Trophoblast cell (in vitro differentiated cells and primary cell): ENCODE measurements around the gene YJEFN3.

Experiments used
- DNase-seq, 2 donors: peaks; one replicate each; pipeline ENCODE4 v3.0.0-alpha.2; 2016
- H2AFZ ChIP-seq: 2 replicates; pipeline ENCODE4 v1.6.1; 2013; ENCODE audit warnings: low read length, moderate library complexity, mild to moderate bottlenecking; ENCODE audit not compliant: insufficient read depth, poor library complexity
- H2AK5ac ChIP-seq: 2 replicates; pipeline ENCODE4 v1.6.1; 2013; ENCODE audit warnings: mild to moderate bottlenecking, low read length
- H2BK120ac ChIP-seq: 2 replicates; pipeline ENCODE4 v1.6.1; 2013; ENCODE audit warnings: low read length, mild to moderate bottlenecking, moderate library complexity; ENCODE audit not compliant: insufficient read depth, poor library complexity
- H2BK12ac ChIP-seq: 2 replicates; pipeline ENCODE4 v1.6.1; 2013; ENCODE audit warnings: mild to moderate bottlenecking, low read length, moderate library complexity
- H2BK5ac ChIP-seq: 2 replicates; pipeline ENCODE4 v1.6.1; 2013; ENCODE audit warnings: low read length, low read depth, moderate library complexity, mild to moderate bottlenecking; ENCODE audit not compliant: poor library complexity
- H3K14ac ChIP-seq: 2 replicates; pipeline ENCODE4 v1.6.1; 2013; ENCODE audit warnings: mild to moderate bottlenecking, low read length
- H3K18ac ChIP-seq: 2 replicates; pipeline ENCODE4 v1.6.1; 2013; ENCODE audit warnings: mild to moderate bottlenecking, low read length
- H3K23ac ChIP-seq: 2 replicates; pipeline ENCODE4 v1.6.1; 2013; ENCODE audit warnings: low read length
- H3K27ac ChIP-seq: 2 replicates; pipeline ENCODE4 v1.5.1; 2013; ENCODE audit warnings: low read depth, mild to moderate bottlenecking, inconsistent platforms, low read length, moderate library complexity
- H3K27me3 ChIP-seq: 2 replicates; pipeline ENCODE4 v1.6.1; 2013; ENCODE audit warnings: inconsistent platforms, mild to moderate bottlenecking, low read length, moderate library complexity; ENCODE audit not compliant: insufficient read depth
- H3K36me3 ChIP-seq, 2 experiments: 1 replicate in 1 of 2; 2 replicates in 1 of 2; pipeline ENCODE4 v1.6.1; 2013; ENCODE audit warnings: low read length in 2 of 2, mild to moderate bottlenecking in 2 of 2, moderate library complexity in 1 of 2; ENCODE audit not compliant: insufficient read depth in 2 of 2, control insufficient read depth in 1 of 2
- H3K4ac ChIP-seq: 2 replicates; pipeline ENCODE4 v1.6.1; 2013; ENCODE audit warnings: low read depth, mild to moderate bottlenecking, low read length, moderate library complexity
- H3K4me1 ChIP-seq, 2 experiments: 1 replicate in 1 of 2; 2 replicates in 1 of 2; pipeline ENCODE4 v1.6.1; 2013; ENCODE audit warnings: low read length in 2 of 2, mild to moderate bottlenecking in 2 of 2, moderate library complexity in 1 of 2; ENCODE audit not compliant: insufficient read depth in 2 of 2, control insufficient read depth in 1 of 2
- H3K4me2 ChIP-seq: 2 replicates; pipeline ENCODE4 v1.6.1; 2013; ENCODE audit warnings: inconsistent platforms, mild to moderate bottlenecking, low read length, moderate library complexity
- H3K4me3 ChIP-seq: 2 replicates; pipeline ENCODE4 v1.5.1; 2013; ENCODE audit warnings: mild to moderate bottlenecking, low read depth, low read length, inconsistent platforms
- H3K79me1 ChIP-seq: one replicate; pipeline ENCODE4 v1.6.1; 2013; ENCODE audit warnings: low read length
- H3K79me2 ChIP-seq: 2 replicates; pipeline ENCODE4 v1.6.1; 2013; ENCODE audit warnings: low read length, mild to moderate bottlenecking; ENCODE audit not compliant: control insufficient read depth, insufficient read depth, poor library complexity
- H3K9ac ChIP-seq: 2 replicates; pipeline ENCODE4 v1.6.1; 2013; ENCODE audit warnings: mild to moderate bottlenecking, low read length
- H3K9me3 ChIP-seq: 2 replicates; pipeline ENCODE4 v1.6.1; 2013; ENCODE audit warnings: low read depth, mild to moderate bottlenecking, control low read depth, inconsistent platforms, low read length; ENCODE audit not compliant: insufficient read depth
- H4K12ac ChIP-seq: 2 replicates; pipeline ENCODE4 v1.6.1; 2013; ENCODE audit warnings: low read depth, mild to moderate bottlenecking, low read length, moderate library complexity
- H4K8ac ChIP-seq: 2 replicates; pipeline ENCODE4 v1.6.1; 2013; ENCODE audit warnings: low read depth, mild to moderate bottlenecking, low read length, moderate library complexity
- H4K91ac ChIP-seq: one replicate; pipeline ENCODE4 v1.6.1; 2013; ENCODE audit warnings: low read depth, mild to moderate bottlenecking, low read length, moderate library complexity
- WGBS: extraction: QIAGEN DNeasy Blood & Tissue Kit; methylation state at CpG from one replicate; pipeline ENCODE4 v1.1.7; 2013; ENCODE audit warnings: missing lambda C conversion rate; ENCODE audit not compliant: insufficient read length, insufficient coverage; ENCODE audit errors: extremely low coverage; 5-methylcytosine and 5-hydroxymethylcytosine counted together

YJEFN3 gene

GRCh38 chr19:19540715-19541515, 12.2 kb downstream of the YJEFN3 start:
- Histone ChIP-seq H2AK5ac (no peak overlapping the region), H3K79me1 (no peaks in the 10 kb centered on the region), H3K79me2 (no peaks in the 10 kb centered on the region), H2BK5ac (no peak overlapping the region), H4K91ac (no peak overlapping the region), H3K18ac (no peak overlapping the region), H3K9me3 (peaks cover 16% of the 10 kb centered on the region), H2AFZ (no peak overlapping the region), H3K27ac (no peak overlapping the region), H3K4me1 (peaks cover 4 to 10% of the 10 kb centered on the region in 2 experiments), H3K36me3 (peaks cover 3 to 9% of the 10 kb centered on the region in 2 experiments), H3K27me3 (peaks cover 5% of the 10 kb centered on the region), H4K8ac (no peak overlapping the region), H3K4me2 (peak overlapping the region; percentile 8), H4K12ac (no peak overlapping the region), H2BK12ac (no peak overlapping the region), H2BK120ac (no peak overlapping the region), H3K14ac (no peak overlapping the region), H3K23ac (no peak overlapping the region), H3K4ac (no peak overlapping the region), H3K9ac (no peak overlapping the region), H3K4me3 (no peak overlapping the region)
- WGBS: no CpG with 5 or more reads among the region's 45 CpGs
- DNase-seq: peak; percentile 82 to 85

- peaks cover 5% of the 10 kb centered on the region for H3K27me3 ChIP-seq
Observed at GRCh38 chr19:19541616-19542015, 12.9 kb downstream of the YJEFN3 start.

GRCh38 chr19:19542507-19542906, 13.8 kb downstream of the YJEFN3 start:
- no peak overlapping the region for H4K91ac ChIP-seq
- H3K23ac ChIP-seq: no peak overlapping the region
- H3K4ac ChIP-seq: no peak overlapping the region
- no peak for DNase-seq
- no peak overlapping the region for H3K18ac ChIP-seq
- peaks cover 4 to 10% of the 10 kb centered on the region in 2 experiments for H3K4me1 ChIP-seq
- no peak overlapping the region for H2BK12ac ChIP-seq
- no peak overlapping the region for H3K14ac ChIP-seq
- no peak overlapping the region for H3K4me2 ChIP-seq
- no peak overlapping the region for H4K8ac ChIP-seq
- no peaks in the 10 kb centered on the region for H3K79me2 ChIP-seq
- H2BK5ac ChIP-seq: no peak overlapping the region
- peaks cover 18% of the 10 kb centered on the region for H3K9me3 ChIP-seq
- no peak overlapping the region for H3K4me3 ChIP-seq
- no CpG with 5 or more reads among the region's 12 CpGs for WGBS
- H3K36me3 ChIP-seq: peaks cover 3 to 7% of the 10 kb centered on the region in 2 experiments
- H4K12ac ChIP-seq: no peak overlapping the region
- no peak overlapping the region for H3K27ac ChIP-seq
- H2AK5ac ChIP-seq: no peak overlapping the region
- no peaks in the 10 kb centered on the region for H3K79me1 ChIP-seq
- no peak overlapping the region for H2BK120ac ChIP-seq
- H3K27me3 ChIP-seq: peaks cover 5% of the 10 kb centered on the region
- H3K9ac ChIP-seq: no peak overlapping the region
- no peak overlapping the region for H2AFZ ChIP-seq

More at GRCh38 chr19:19541616-19542015, 12.9 kb downstream of the YJEFN3 start:
- peaks cover 4 to 10% of the 10 kb centered on the region in 2 experiments for H3K4me1 ChIP-seq
- no peak overlapping the region for H3K18ac ChIP-seq
- H3K9me3 ChIP-seq: peaks cover 16% of the 10 kb centered on the region
- no peak overlapping the region for H3K23ac ChIP-seq
- H3K14ac ChIP-seq: no peak overlapping the region
- H4K8ac ChIP-seq: no peak overlapping the region
- H3K79me1 ChIP-seq: no peaks in the 10 kb centered on the region
- no peak overlapping the region for H3K4me3 ChIP-seq
- H2AK5ac ChIP-seq: no peak overlapping the region
- H3K36me3 ChIP-seq: peaks cover 3 to 9% of the 10 kb centered on the region in 2 experiments
- H4K91ac ChIP-seq: no peak overlapping the region
- DNase-seq: no peak
- H4K12ac ChIP-seq: no peak overlapping the region
- no CpG with 5 or more reads among the region's 16 CpGs for WGBS
- H3K4ac ChIP-seq: no peak overlapping the region
- H3K79me2 ChIP-seq: no peaks in the 10 kb centered on the region
- no peak overlapping the region for H2BK5ac ChIP-seq
- no peak overlapping the region for H2AFZ ChIP-seq
- H2BK120ac ChIP-seq: no peak overlapping the region
- no peak overlapping the region for H2BK12ac ChIP-seq
- no peak overlapping the region for H3K27ac ChIP-seq
- H3K4me2 ChIP-seq: no peak overlapping the region
- H3K9ac ChIP-seq: no peak overlapping the region

- no peaks in the 10 kb centered on the region for H3K79me1 ChIP-seq
- no peak overlapping the region for H3K4me3 ChIP-seq
- WGBS: no CpG with 5 or more reads among the region's 13 CpGs
- no peak overlapping the region for H2BK12ac ChIP-seq
- no peak overlapping the region for H3K18ac ChIP-seq
- H2BK120ac ChIP-seq: no peak overlapping the region
- H4K8ac ChIP-seq: no peak overlapping the region
- DNase-seq: no peak
- no peak overlapping the region for H2AK5ac ChIP-seq
- no peak overlapping the region for H2BK5ac ChIP-seq
- H3K4ac ChIP-seq: no peak overlapping the region
- H3K9ac ChIP-seq: no peak overlapping the region
- peaks cover 4 to 7% of the 10 kb centered on the region in 2 experiments for H3K4me1 ChIP-seq
- H3K79me2 ChIP-seq: no peaks in the 10 kb centered on the region
- H3K36me3 ChIP-seq: peaks cover 3 to 6% of the 10 kb centered on the region in 2 experiments
- no peak overlapping the region for H3K27ac ChIP-seq
- H3K23ac ChIP-seq: no peak overlapping the region
- H3K4me2 ChIP-seq: no peak overlapping the region
- H3K14ac ChIP-seq: no peak overlapping the region
- peaks cover 15% of the 10 kb centered on the region for H3K9me3 ChIP-seq
- H2AFZ ChIP-seq: no peak overlapping the region
- H4K12ac ChIP-seq: no peak overlapping the region
- peaks cover 5% of the 10 kb centered on the region for H3K27me3 ChIP-seq
- H4K91ac ChIP-seq: no peak overlapping the region
Observed at GRCh38 chr19:19543101-19543500, 14.4 kb downstream of the YJEFN3 start.
